GM19239 (cell line): ENCODE measurements around the gene CAMK2G.
"Not testable (repeated sequence)": the region's sequence is repeated elsewhere in the genome, so short reads cannot be mapped to it uniquely, and the experiment has no call there.

Experiments
- DNase-seq: peaks from one replicate; pipeline ENCODE4 v3.0.0; 2011; ENCODE audit warnings: low spot score; ENCODE audit not compliant: insufficient read length
- FAIRE-seq: peaks from 2 replicates; lab custom pipeline; 2011; peaks lifted over from hg19 to GRCh38; lab: Jason Lieb, UNC

Gene CAMK2G

DNA sequence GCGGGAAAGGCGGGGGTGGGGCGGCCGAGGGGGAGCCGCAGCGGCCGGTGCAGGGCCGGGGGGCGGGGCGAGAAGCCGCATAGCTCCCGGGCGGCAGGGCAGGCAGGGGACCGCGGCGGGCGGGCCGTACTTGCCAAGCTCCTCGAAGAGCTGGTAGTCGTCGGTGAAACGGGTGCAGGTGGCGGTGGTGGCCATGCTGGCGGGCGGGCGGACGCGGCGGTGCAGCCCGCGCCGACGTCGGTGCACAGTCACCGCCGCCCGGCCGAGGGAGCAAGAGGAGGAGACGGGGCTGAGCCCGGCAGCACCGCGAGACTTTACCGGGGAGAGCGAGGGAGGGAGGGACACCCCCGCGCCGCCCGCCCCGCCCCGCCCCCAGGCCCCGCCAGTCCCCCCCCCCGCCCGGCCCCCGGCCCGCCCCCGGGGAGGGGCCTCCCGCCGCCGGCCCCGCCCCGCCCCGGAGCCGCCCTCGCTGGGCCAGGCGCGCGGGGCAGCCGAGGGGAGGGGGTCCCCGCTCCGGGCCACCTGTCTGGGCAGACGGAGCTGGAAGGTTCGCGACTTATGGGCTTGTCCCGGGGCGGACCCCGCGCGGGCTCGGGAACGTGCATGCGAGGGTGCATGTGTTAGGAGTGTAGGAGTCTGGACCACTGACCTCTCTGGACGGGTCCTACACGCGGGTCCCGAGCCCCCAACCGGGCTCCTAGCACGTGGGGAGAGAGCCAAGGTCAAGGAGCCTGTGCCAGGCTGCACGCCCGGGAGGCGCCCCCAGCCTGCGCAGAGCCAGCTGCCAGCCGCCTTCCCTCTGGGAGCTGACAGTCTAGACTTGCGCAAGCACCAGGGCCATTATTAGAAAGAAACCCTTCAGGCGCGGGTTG is at the start of gene CAMK2G:
TSS of gene CAMK2G (minus strand) at position 289 of the 872 bp plus-strand sequence. CDS start at position 195, 94 bp downstream.
- DNase-seq (peak; percentile 99), FAIRE-seq (no peak)

DNA sequence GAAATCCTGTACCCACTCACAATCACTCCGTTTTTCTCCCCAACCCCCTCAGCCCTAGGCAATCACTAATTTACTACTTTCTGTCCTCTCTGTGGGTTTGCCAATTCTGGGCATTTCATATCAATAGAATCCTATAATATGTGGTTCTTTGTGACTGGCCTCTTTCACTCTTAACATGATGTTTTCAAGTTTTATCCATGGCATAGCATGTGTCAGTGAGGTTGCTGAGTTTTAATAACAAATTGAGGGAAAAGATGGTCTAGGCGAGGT is 48.4 kb upstream of the CAMK2G start:
- FAIRE-seq (no peak), DNase-seq (no peak)

- DNase-seq (no peak), FAIRE-seq (peak; percentile 51)
Observed at GRCh38 chr10:73922007-73922863, 47.9 kb upstream of the CAMK2G start.

- FAIRE-seq, result no peak
- DNase-seq, result peak; percentile 25
Observed at GRCh38 chr10:73920089-73920488, 45.7 kb upstream of the CAMK2G start.

DNA sequence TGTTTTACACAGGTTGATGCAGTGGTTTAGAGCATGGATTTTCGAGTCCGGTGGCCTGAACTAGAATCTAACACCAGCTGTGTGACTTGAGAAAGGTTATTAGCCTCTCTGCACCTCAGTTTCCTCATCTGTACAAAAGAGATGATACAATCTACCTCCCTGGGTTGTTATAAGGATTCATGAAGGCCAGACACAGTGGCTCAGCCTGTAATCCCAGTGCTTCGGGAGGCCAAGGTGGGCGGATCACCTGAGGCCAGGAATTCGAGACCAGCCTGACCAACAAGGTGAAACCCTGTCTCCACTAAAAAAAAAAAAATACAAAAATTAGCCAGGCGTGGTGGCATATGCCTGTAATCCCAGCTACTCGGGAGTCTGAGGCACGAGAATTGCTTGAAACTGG is 45.1 kb upstream of the CAMK2G start:
- not testable (repeated sequence) for FAIRE-seq

GRCh38 chr10:73917566-73918305 is 43.4 kb upstream of the CAMK2G start:
- DNase-seq (no peak), FAIRE-seq (no peak)

More for the DNA sequence above, 45.1 kb upstream of the CAMK2G start:
- DNase-seq, result not testable (repeated sequence)

- DNase-seq (no peak), FAIRE-seq (no peak)
Observed at GRCh38 chr10:73916761-73917470, 42.6 kb upstream of the CAMK2G start.

DNA sequence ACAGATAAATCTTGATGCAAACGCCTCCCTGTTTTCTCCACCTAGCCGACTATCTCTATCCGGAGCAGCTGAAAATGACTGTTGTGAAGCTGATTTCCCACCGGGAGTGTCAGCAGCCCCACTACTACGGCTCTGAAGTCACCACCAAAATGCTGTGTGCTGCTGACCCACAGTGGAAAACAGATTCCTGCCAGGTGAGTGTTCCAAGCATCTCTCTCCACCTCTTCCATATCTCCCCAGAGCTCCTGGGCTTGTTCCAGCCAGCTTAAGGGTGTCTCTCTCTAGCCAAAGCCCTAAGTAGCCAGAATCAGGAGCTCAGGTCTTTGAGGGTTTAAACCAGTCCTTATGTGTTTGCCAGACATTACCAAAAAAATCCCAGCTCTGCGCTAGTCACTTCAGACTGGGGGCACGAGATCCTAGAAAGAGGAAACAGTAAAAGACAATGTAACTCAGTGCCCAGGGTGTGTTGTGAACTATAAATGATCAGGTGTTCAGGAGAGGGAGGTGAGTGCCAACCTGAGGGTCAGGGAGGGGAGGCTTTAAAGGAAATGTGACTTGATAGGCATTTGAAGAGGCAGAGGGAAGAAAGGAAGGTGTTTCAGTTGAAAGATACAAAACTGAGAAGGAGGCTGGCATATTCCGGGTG is 41.0 kb upstream of the CAMK2G start:
- FAIRE-seq, result no peak
- no peak for DNase-seq

GRCh38 chr10:73914036-73914435 is 39.7 kb upstream of the CAMK2G start:
- FAIRE-seq, result no peak
- no peak for DNase-seq

DNA sequence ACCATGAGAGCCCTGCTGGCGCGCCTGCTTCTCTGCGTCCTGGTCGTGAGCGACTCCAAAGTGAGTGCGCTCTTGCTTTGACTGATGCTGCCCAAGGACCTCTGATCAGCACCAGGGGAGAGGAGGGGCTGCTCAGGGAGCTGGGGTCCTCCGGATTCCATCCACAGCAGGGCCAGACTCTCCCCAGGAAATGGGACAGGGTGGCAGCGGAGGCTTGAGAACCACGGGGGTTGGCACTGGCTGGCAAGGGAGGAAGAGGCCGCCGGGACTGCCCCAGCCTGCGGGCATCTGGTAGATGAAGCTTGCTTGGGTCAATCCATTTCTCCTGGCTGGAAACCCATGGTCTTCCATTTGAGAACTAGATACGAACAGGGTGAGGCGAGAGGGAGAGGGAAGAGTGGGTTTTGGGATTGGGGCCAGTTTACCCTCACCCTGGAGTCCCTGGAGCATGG is 37.2 kb upstream of the CAMK2G start:
- DNase-seq, result no peak
- FAIRE-seq, result no peak

- DNase-seq, result peak; percentile 33
- no peak for FAIRE-seq
Observed at GRCh38 chr10:73910764-73911552, 36.6 kb upstream of the CAMK2G start, which contains the start of gene PLAU. Gene PLAU (plus strand): TSS chr10:73911132. CDS start chr10:73911556, 424 bp downstream.

GRCh38 chr10:73910401-73910763 is 36.0 kb upstream of the CAMK2G start:
- DNase-seq (no peak), FAIRE-seq (no peak)

DNA sequence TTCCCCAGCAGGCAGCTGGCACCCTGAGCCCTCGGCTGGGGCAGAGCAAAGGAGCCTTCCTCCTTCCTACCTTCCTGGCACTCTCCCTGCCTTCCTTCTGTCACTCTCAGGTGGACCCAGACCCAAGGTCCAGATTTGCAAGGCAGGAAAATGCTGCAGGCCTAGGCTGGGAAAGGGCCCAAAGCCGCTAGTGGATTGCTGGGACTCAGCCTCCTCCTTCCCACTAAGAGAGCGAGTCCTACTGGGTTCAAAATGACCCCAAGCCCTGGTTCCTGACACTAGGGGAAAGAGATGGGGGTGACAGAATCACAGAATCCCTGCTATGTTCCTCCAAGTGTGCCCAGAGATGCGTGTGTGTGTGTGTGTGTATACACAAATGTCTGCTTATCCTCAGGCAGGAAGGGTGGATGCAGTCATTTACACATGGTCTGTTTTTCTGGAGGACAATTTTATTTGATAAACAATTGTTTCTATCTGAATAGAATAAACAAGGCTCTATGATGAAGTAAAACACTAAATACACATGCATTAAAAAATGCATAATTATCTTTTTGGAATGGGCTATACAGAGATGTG is 35.3 kb upstream of the CAMK2G start:
- DNase-seq, result no peak
- FAIRE-seq, result no peak

DNA sequence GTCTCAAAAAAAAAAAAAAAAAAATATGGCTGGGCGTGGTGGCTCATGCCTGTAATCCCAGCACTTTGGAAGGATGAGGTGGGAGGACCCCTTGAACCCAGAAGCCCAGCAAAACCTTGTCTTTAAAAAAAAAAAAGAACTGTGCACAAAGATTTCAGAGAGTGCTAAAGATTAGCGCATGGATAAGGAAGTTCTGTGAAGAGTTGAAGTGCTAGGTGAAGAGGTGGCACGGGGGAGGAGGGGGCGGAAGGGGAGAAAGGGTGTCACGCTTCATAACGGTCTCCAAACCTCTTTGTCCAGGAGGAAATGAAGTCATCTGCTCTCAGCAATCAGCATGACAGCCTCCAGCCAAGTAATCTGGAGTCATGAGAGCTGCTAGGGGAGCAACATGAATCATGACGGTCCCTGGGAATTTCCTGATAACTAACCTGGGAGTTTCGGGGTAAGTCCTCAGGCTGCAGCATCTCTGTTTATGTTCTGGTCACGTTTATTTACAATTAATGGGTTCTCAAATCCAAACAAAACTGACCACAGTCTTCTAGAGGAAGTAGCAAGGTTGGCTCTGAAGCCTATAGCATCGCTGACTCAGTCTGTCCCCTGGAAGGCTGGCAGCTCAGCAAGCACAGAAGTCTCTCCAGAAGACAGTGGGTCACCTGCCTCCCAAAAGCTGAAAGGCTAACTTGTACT is 34.6 kb upstream of the CAMK2G start:
- FAIRE-seq, result peak; percentile 89
- peak; percentile 38 for DNase-seq

DNA sequence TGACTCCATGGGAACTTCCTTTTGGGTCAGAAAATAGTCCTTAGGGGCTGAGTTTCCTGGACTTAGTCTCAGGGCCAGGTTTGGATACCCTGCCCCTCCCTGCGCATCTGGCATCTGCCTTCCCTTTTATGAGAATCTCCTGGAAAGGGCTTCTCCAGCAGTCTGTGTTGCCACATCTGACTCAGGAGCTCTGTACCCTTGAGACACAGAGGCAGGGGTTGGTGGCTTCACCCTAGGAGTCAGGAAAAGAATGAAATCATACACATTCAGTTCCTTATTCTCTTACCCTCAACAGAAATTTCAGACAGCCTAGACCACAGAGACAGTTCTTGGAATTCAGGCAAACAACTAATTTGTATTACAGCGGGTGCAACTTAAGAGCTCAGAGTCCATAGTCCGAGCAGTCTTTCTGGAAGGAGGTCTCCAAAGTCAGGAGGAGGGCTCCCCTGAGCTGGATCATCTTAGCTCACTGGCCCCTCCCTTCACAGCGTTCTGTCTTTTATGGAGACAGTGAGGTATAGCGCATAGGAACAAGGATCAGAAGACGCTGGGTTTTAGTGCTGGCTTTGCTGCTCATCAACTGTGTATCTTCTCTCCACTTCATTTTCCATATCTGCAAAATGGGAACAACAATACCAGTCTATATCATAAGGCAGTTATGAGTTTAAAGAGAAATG is 33.6 kb upstream of the CAMK2G start:
- DNase-seq, result no peak
- no peak for FAIRE-seq

- FAIRE-seq, result no peak
- DNase-seq, result no peak
Observed at GRCh38 chr10:73906524-73907447, 32.4 kb upstream of the CAMK2G start.
